ENCODE data around the gene MAL.

Gene MAL

DNA sequence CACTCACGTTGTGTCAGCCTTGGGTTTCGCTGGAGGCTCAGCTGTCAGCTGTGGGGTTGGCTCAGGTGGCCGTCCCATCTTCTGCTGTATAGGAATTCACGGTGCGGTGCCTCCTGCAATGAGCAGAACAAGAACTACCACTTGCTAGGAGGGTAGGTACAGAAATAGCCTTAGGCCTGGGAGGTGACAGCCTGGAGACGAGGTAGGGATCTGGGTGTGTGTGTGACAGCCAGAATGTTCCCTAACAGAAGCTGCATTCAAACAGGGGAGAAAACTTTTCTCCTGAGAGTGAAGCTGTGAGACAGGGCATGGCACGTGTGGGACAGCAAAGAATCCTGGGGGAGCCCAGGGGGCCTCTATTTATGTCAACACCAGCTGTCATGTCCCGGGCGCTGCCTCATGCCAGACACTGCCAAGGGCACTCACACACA lies 8.4 kb upstream of the MAL start:
- no peak for DNase-seq

GRCh38 chr2:95017836-95018235 lies 7.7 kb upstream of the MAL start:
- no peak for DNase-seq

DNA sequence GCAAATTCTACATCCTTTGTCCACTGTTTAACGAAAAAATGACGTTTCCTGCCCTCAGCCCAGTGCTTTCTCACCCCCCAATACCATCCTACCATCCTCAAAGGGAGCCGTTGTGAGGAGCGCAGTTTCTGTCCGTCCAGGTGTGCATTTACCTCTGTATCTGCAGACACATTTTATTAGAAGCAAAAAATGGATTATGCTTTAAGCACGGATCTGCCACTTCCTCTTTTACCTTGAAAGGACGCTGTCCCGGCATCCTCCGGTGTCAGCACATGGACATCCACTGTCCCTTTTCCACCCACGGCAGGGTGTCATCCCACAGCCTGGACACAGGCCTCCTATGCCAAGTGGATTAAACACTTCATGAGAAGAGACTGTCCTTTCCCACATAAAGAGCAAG lies 7.2 kb upstream of the MAL start:
- no peak for DNase-seq

- DNase-seq: no peak
These were observed 6.5 kb upstream of the MAL start for GRCh38 chr2:95018861-95019550.

- no peak for DNase-seq
These were observed 5.9 kb upstream of the MAL start for GRCh38 chr2:95019572-95019971.

GRCh38 chr2:95020275-95021022 lies 5.1 kb upstream of the MAL start:
- no peak for DNase-seq

- no peak for DNase-seq
These were observed 4.5 kb upstream of the MAL start for GRCh38 chr2:95021023-95021416.

GRCh38 chr2:95021847-95022246 lies 3.7 kb upstream of the MAL start:
- DNase-seq: peak; percentile 68 to 69

DNA sequence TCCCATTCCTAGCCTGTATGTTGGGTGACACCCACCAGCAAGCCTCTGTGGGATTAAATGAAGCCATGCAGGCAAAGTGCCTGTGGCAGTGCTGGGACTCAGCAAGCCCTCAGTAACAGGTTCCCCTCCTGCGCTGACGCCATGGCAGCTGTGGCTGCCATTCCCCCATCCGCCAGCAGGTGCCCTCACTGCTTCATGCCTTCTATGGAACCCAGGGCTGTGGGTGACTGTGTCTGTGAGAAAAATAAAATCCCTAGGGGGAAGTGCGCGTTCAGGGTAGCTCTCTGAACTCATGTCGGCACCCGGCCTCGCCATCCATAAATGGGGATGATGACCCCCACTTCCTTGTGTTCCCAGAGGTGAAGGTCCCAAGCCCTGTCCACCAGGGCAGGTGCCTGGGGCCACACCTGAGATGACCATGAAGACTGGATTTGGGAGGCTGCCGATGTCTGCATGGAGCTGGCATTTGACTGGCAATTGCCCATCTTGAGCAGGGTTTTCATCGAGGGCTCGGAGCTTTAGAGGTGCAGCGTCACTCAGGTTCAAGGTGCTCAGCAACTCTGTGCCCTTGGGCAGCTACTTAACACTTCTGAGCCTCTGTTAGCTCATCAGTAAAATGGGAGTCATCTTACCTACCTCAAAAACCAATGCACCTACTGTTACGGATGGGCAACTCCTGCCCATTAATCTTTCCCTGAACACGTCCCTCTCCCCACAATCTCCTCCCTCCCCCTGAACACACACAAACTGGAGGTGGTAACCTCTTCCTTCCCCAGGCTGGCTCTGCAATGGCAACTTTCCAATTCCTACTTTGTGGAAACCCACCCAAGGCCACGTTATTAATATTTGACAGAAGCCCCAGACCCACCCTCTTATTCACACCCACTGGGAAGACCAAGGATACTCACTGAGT lies 2.9 kb upstream of the MAL start:
- DNase-seq: peak; percentile 77 to 79

DNA sequence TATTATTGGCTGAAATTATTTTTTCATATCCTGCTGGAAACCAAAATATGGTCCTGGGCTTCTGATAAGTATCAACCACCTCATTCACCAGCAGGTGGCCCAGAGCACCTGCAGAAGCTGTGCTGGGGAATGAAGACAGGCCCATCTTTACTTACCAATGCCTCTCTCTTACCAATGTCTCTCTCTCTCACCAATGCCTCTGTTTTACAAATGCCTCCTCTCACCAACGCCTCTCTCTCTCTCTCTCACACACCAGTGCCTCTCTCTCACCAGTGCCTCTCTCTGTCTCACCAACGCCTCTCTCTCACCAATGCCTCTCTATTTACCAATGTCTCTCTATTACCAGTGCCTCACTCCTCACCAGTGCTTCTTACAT lies 2.3 kb upstream of the MAL start:
- no peak for DNase-seq

- peak; percentile 68 to 70 for DNase-seq
These were observed 1.1 kb upstream of the MAL start for GRCh38 chr2:95024371-95024770.

- peak in 1 of 2 donors; percentile 52 for DNase-seq
These were observed 525 bp upstream of the MAL start for GRCh38 chr2:95024960-95025405.

- DNase-seq: no peak
These were observed 1.2 kb downstream of the MAL start for GRCh38 chr2:95026471-95027368.

- DNase-seq: no peak
These were observed 1.8 kb downstream of the MAL start for GRCh38 chr2:95027369-95027720.

- DNase-seq: peak in 1 of 2 donors; percentile 44
These were observed 4.4 kb downstream of the MAL start for GRCh38 chr2:95029898-95030341.

DNA sequence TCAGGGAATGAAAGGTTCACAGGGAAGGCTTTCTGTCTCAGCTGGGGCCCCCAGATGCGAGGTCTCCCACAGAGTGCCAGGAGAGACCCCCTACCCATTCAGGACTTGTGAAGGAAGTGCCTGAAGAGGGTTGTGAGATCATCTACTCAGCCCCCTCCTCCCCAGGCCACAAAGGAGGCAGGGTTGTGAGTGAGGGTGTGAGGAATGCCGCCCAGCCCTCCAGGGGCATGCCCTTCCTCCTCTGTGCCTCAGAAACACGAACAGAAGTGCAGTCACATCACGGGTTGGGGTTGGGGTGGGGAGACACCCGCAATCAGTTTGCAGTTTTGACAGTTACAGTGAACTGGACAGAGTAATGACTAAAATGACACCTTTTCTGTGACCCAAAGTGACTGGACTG lies 5.0 kb downstream of the MAL start:
- no peak for DNase-seq

GRCh38 chr2:95031076-95031725 lies 5.7 kb downstream of the MAL start:
- DNase-seq: no peak

DNA sequence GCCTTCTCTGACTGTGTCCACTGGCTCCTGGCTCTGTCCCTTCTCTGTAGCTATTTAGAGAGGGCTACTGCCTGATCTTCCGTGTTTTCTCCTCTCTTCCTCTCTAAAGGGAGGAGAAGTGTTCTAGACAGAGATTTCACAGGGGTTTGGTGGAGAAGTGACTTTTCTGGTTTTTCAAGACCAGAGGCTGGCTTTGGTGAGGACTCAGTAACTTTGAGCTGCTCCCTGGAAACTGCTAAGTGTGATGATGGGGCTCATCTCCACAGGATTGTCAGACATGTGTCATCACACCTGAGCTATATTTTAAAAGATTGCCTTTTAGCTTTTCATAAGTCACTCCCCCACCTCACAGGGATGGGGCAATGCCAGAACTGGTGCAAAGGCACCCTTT lies 6.2 kb downstream of the MAL start:
- no peak for DNase-seq

- no peak for DNase-seq
These were observed 6.8 kb downstream of the MAL start for GRCh38 chr2:95032341-95032740.

DNA sequence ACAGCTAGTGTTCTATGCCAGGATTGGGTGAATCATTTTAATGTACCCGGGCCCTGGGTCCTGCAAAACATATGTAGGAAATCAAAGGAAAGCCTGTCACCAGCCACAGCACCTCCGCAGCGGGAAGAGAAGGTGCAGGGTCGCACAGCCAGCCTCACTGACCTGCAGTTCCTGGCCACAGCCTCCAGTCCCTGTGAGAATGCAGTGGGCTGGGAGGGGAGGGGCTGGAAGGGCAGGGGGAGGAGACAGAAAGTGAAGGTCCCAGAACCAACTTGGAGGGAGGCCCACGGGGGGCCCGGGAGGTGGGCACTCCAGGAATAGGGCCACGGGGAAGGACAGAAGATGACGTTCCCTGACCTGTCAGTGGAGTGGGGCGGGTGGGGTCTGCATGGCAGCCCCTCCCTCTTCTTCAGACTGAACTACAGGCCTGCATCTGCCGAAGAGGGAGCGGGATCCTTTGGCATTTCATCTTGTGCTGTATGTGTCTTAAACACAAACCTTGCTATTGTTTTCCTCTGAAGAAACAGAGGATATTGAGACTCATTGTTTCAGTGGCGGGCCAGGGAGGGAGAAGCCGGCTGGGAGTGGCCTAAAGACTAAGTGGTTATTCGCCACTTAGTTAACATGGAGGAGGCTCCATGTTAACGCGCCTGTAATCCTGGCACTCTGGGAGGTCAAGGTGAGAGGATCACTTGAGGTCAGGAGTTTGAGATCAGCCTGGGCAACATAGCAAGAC lies 7.5 kb downstream of the MAL start:
- no peak for DNase-seq

- peak; percentile 27 to 29 for DNase-seq
These were observed 8.7 kb downstream of the MAL start for GRCh38 chr2:95034221-95034620.
